ENCODE results near the gene OR10A3.

DNA sequence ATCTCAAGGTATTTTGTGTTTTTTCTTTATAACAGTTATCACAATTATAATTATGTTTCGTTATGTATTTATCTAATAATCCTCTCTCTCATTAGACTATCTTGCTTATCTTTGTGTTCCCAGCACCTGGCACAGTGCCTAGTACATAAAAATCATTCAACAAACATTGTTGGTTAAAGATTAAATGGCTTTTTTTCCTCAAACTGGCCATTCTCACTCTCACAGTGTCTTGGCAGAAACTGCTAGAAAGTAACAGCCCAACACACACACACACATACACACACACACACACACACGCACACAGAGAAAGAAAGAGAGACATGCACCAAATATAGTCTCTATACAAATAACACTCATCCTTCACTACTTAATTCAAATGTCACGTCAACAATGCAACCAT is 47.3 kb downstream of the OR10A3 start:
- TF ChIP-seq CTCF (IDR thresholded peaks at IDR 0.05) (no peak), POLR2A (IDR thresholded peaks at IDR 0.05) (no peak)
